GM21528 (cell line): ENCODE data around the gene CARS1.
A peak's percentile ranks its signal among the peaks of the same experiment; 100 is the strongest.

ENCODE experiments used
- ATAC-seq: cut with Tn5 transposase; IDR thresholded peaks from one replicate; pipeline ENCODE4 v1.9.1; 2021; ENCODE audit warnings: mild to moderate bottlenecking, moderate library complexity; ENCODE audit not compliant: unreplicated experiment, low FRiP score

Gene CARS1

GRCh38 chr11:3057069-3057963 is at the start of gene CARS1:
CARS1 (minus strand) TSS chr11:3057423; CDS start chr11:3057367, 56 bp downstream.
- peak; percentile 95 for ATAC-seq

- no peak for ATAC-seq
Measured at GRCh38 chr11:3105791-3106735, 48.8 kb upstream of the CARS1 start.

GRCh38 chr11:3104961-3105790 is 48.0 kb upstream of the CARS1 start:
- ATAC-seq: no peak

- ATAC-seq: no peak
Measured at GRCh38 chr11:3104051-3104714, 47.0 kb upstream of the CARS1 start.

- ATAC-seq: no peak
Measured at GRCh38 chr11:3103076-3103475, 45.9 kb upstream of the CARS1 start.

- ATAC-seq: no peak
Measured at GRCh38 chr11:3102641-3102921, 45.4 kb upstream of the CARS1 start.

- no peak for ATAC-seq
Measured at GRCh38 chr11:3101921-3102640, 44.9 kb upstream of the CARS1 start.

GRCh38 chr11:3099178-3099577 is 42.0 kb upstream of the CARS1 start:
- ATAC-seq: no peak

GRCh38 chr11:3096909-3097530 is 39.8 kb upstream of the CARS1 start:
- ATAC-seq: no peak

GRCh38 chr11:3095712-3096361 is 38.6 kb upstream of the CARS1 start:
- no peak for ATAC-seq

- ATAC-seq: no peak
Measured at GRCh38 chr11:3094223-3094824, 37.1 kb upstream of the CARS1 start.

GRCh38 chr11:3093281-3094191 is 36.3 kb upstream of the CARS1 start:
- ATAC-seq: no peak

GRCh38 chr11:3092603-3093141 is 35.4 kb upstream of the CARS1 start:
- no peak for ATAC-seq

GRCh38 chr11:3091846-3092602 is 34.8 kb upstream of the CARS1 start:
- ATAC-seq: no peak

- ATAC-seq: no peak
Measured at GRCh38 chr11:3091081-3091845, 34.0 kb upstream of the CARS1 start.
